A673 (cell line): ENCODE data around the gene PERM1. TPM values are rescaled to one million over a fixed set of nuclear protein-coding genes. Genes with fewer than 3 reads are reported as not detected.

Experiments used
- BruUV-seq: library from RNA; stranded (reverse); fragments of 400-500 nt; replicated peaks from 2 replicates; lab custom pipeline; 2021; lab: Mats Ljungman, UMichigan
- CTCF ChIA-PET: fragments of 300-600 bp; sonication (Branson Sonifier 250); formaldehyde crosslinking; loops from one replicate; lab custom pipeline; 2022; ENCODE audit warnings: antibody characterized with exemption; lab: Charles Lee
- POLR2A ChIA-PET: fragments of 300-600 bp; sonication (Branson Sonifier 250); formaldehyde crosslinking; loops from one replicate; lab custom pipeline; 2022; ENCODE audit warnings: antibody characterized with exemption; ENCODE audit not compliant: low non-redundant PET; lab: Charles Lee
- DNase-seq: peaks from one replicate; pipeline ENCODE4 v3.0.0-alpha.2; 2015; ENCODE audit warnings: low spot score
- H3K27ac ChIP-seq: fragments of 200-600 bp; sonication (generic); 2 replicates; pipeline ENCODE4 v1.5.1; 2016; ENCODE audit warnings: mixed run types, low read depth, mild to moderate bottlenecking, mixed read lengths, antibody characterized with exemption, low read length; ENCODE audit not compliant: poor library complexity, severe bottlenecking
- H3K27me3 ChIP-seq: fragments of 200-600 bp; sonication (generic); replicated peaks from 2 replicates; pipeline ENCODE4 v1.6.1; 2017; ENCODE audit warnings: mixed run types, low read depth, mild to moderate bottlenecking, mixed read lengths, antibody characterized with exemption, low read length; ENCODE audit not compliant: insufficient read depth, poor library complexity
- H3K36me3 ChIP-seq: fragments of 200-600 bp; sonication (generic); 2 replicates; pipeline ENCODE4 v1.6.1; 2016; ENCODE audit warnings: mixed run types, mild to moderate bottlenecking, mixed read lengths, antibody characterized with exemption, low read length; ENCODE audit not compliant: insufficient read depth, poor library complexity, severe bottlenecking
- H3K4me1 ChIP-seq: fragments of 200-600 bp; sonication (generic); 2 replicates; pipeline ENCODE4 v1.6.1; 2017; ENCODE audit warnings: mixed run types, mild to moderate bottlenecking, mixed read lengths, antibody characterized with exemption, low read length; ENCODE audit not compliant: insufficient read depth, poor library complexity, severe bottlenecking
- H3K4me3 ChIP-seq: fragments of 200-600 bp; sonication (generic); 2 replicates; pipeline ENCODE4 v1.5.1; 2016; ENCODE audit warnings: low read depth, mixed run types, mild to moderate bottlenecking, mixed read lengths, low read length; ENCODE audit not compliant: poor library complexity, severe bottlenecking
- H3K9me3 ChIP-seq: fragments of 200-600 bp; sonication (generic); 2 replicates; pipeline ENCODE4 v1.6.1; 2016; ENCODE audit warnings: mixed run types, low read depth, mild to moderate bottlenecking, mixed read lengths, antibody characterized with exemption, low read length; ENCODE audit not compliant: poor library complexity, severe bottlenecking
- EZH2 ChIP-seq: fragments of 200-600 bp; sonication (generic); IDR thresholded peaks from 2 replicates; pipeline ENCODE4 v1.6.1; 2017; ENCODE audit warnings: borderline replicate concordance, low read depth, mild to moderate bottlenecking, mixed read lengths, antibody characterized with exemption, low read length; ENCODE audit not compliant: poor library complexity, severe bottlenecking
- intact Hi-C: fragments of 100-400 bp; cut with micrococcal nuclease; formaldehyde crosslinking; loops from one replicate; pipeline ENCODE4 v1.10.0; 2022; ENCODE audit not compliant: unreplicated experiment
- total RNA-seq: library from RNA; stranded (reverse); gene quantifications from 2 replicates; pipeline ENCODE4 v1.2.3, GENCODE V29; 2021
- TF ChIP-seq, protein P1 (sequence below): fragments of 300-800, 200-600 bp; sonication (generic); conservative IDR thresholded peaks from 2 replicates; pipeline ENCODE4 v1.5.1; 2017; ENCODE audit warnings: low read depth, mild to moderate bottlenecking, antibody characterized with exemption, low read length, moderate library complexity, mixed read lengths

The PERM1 gene
- total RNA-seq, 1 experiment from 2014 or later, result not detected

DNA sequence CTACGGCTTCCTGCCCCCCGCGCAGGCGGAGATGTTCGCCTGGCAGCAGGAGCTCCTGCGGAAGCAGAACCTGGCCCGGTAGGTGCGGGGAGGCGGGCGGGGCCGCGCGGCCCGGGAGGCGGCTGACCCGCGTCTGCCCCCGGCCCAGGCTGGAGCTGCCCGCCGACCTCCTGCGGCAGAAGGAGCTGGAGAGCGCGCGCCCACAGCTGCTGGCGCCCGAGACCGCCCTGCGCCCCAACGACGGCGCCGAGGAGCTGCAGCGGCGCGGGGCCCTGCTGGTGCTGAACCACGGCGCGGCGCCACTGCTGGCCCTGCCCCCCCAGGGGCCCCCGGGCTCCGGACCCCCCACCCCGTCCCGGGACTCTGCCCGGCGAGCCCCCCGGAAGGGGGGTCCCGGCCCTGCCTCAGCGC is 39.5 kb downstream of the PERM1 start:
- H3K27me3 ChIP-seq, result no peaks in the 10 kb centered on the region

DNA sequence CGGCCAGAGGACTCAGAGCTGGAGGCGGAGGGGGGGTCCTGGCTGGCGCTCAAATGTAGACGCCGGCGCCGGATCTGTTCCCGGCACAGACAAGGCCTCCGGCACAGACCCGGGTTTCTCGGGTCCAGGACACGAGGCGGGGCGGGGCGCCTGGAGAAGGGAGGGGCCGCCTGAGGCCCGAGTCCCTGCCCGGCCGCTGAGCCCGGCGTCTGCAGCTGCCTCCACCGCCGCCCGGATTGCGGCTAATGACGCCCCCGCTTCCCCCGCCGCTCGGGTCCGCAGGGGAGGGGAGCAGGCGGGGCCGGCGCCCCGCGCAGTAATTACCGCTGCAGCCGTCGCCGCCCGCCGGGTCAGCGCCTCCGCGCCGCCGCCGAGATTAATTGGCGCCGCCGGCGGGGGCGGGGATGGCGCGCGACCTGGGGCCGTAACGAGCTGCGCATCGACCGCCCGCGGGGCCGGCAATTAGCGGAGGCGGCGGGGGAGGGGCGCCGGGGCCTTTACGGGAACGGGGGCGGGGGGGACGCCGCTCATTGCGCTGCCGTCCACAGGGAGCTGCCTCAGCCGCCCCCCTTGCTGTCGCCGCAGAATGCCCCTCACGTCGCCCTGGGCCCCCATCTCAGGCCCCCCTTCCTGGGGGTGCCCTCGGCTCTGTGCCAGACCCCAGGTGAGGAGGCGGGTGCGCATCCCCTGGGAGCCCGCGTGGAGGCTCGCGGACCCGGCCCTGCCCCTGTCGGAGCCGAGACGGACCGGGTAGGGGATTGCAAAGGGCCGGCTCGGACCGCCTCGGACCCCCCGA is 40.1 kb downstream of the PERM1 start:
- peak; percentile 97 for DNase-seq
- TF ChIP-seq, protein P1, sequence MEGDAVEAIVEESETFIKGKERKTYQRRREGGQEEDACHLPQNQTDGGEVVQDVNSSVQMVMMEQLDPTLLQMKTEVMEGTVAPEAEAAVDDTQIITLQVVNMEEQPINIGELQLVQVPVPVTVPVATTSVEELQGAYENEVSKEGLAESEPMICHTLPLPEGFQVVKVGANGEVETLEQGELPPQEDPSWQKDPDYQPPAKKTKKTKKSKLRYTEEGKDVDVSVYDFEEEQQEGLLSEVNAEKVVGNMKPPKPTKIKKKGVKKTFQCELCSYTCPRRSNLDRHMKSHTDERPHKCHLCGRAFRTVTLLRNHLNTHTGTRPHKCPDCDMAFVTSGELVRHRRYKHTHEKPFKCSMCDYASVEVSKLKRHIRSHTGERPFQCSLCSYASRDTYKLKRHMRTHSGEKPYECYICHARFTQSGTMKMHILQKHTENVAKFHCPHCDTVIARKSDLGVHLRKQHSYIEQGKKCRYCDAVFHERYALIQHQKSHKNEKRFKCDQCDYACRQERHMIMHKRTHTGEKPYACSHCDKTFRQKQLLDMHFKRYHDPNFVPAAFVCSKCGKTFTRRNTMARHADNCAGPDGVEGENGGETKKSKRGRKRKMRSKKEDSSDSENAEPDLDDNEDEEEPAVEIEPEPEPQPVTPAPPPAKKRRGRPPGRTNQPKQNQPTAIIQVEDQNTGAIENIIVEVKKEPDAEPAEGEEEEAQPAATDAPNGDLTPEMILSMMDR, result no peak
- TF ChIP-seq EZH2, result no peak
- Histone ChIP-seq H3K4me1 (peaks cover 79% of the 10 kb centered on the region), H3K27me3 (no peaks in the 10 kb centered on the region), H3K4me3 (peak overlapping the region; percentile 45), H3K27ac (peak overlapping the region; percentile 59), H3K9me3 (no peaks in the 10 kb centered on the region), H3K36me3 (peaks cover 24% of the 10 kb centered on the region)
- CTCF ChIA-PET, result interaction anchor here (0.6 kb wide), 1 partner anchor 58 kb away, joined by 5 read pairs; the partner anchor contains the start of gene HES4
- POLR2A ChIA-PET, result interaction anchor here (0.7 kb wide), 1 partner anchor 58 kb away, joined by 6 read pairs; the partner anchor contains the start of gene HES4
- no TSS peak for BruUV-seq
- intact Hi-C loops, result loop anchor here (2.0 kb wide), 1 partner anchor 37 kb away; no protein-coding TSS in a partner anchor

More for the DNA sequence above, 39.5 kb downstream of the PERM1 start:
- Histone ChIP-seq H3K36me3 (peaks cover 24% of the 10 kb centered on the region), H3K4me3 (peak overlapping the region; percentile 45), H3K9me3 (no peaks in the 10 kb centered on the region), H3K27ac (peak overlapping the region; percentile 59), H3K4me1 (peaks cover 73% of the 10 kb centered on the region)
- no TSS peak for BruUV-seq
- TF ChIP-seq, protein P1, result no peak
- no peak for TF ChIP-seq EZH2
- DNase-seq, result peak; percentile 64
- CTCF ChIA-PET, result interaction anchor here (0.6 kb wide), 1 partner anchor 57 kb away, joined by 5 read pairs; the partner anchor contains the start of gene HES4
- intact Hi-C loops, result no loop called here
- POLR2A ChIA-PET, result interaction anchor here (0.7 kb wide), 1 partner anchor 57 kb away, joined by 6 read pairs; the partner anchor contains the start of gene HES4

DNA sequence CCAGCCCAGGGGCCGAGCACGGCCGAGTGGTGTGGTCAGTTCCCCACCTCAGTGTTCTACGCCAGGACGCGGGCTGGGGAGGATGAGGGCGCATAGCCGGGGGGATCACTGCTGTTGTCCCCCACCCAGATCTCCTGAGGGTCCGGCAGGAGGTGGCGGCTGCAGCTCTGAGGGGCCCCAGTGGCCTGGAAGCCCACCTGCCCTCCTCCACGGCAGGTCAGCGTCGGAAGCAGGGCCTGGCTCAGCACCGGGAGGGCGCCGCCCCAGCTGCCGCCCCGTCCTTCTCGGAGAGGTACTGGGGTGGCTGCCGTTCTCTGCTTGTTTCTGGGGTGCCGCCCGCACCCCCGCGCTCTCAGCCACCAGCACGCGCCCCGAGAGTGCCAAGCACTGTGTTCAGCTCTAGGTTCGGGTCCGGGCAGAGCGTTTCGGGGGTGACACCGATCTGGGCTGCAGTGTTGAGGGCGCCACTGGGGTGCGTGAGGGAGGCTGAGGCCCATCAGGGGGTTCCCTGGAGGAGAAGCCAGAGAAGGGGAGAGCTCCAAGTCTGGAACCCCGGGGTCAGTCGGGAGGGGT is 40.8 kb downstream of the PERM1 start:
- TF ChIP-seq, protein P1, result no peak
- TF ChIP-seq EZH2, result no peak
- BruUV-seq, result no TSS peak
- peak overlapping the region; percentile 59 for H3K27ac ChIP-seq

More for the DNA sequence above, 40.8 kb downstream of the PERM1 start:
- intact Hi-C loops, result loop anchor here (2.0 kb wide), 1 partner anchor 36 kb away; no protein-coding TSS in a partner anchor
- Histone ChIP-seq H3K4me1 (peaks cover 86% of the 10 kb centered on the region), H3K9me3 (no peaks in the 10 kb centered on the region), H3K36me3 (peaks cover 24% of the 10 kb centered on the region), H3K4me3 (peak overlapping the region; percentile 45), H3K27me3 (no peaks in the 10 kb centered on the region)
- DNase-seq, result no peak
- POLR2A ChIA-PET, result no interaction called here
- CTCF ChIA-PET, result interaction anchor here (0.6 to 1.0 kb wide), 3 partner anchors 13 to 66 kb away, joined by 3 to 5 read pairs (median 3); no protein-coding TSS in a partner anchor
